IMR-90 (cell line): ENCODE results near the gene KCNJ1. TPM values are rescaled to one million over a fixed set of nuclear protein-coding genes. Genes with fewer than 3 reads are reported as not detected.

Experiments used
- ATAC-seq: fragments of 200-7000 bp; cut with Tn5 transposase; 2 replicates; pipeline ENCODE4 v1.9.1; 2020; ENCODE audit warnings: low read depth, mild to moderate bottlenecking, moderate library complexity
- BruUV-seq: library from RNA; stranded (reverse); fragments of 400-500 nt; replicated peaks from 2 replicates; lab custom pipeline; 2021; lab: Mats Ljungman, UMichigan
- CTCF ChIA-PET: fragments of 300-600 bp; formaldehyde crosslinking; extraction: SDS; loops from one replicate; lab custom pipeline; 2021; ENCODE audit warnings: antibody characterized with exemption; lab: Yijun Ruan, JAX
- POLR2A ChIA-PET: fragments of 300-600 bp; sonication (Branson Sonifier 250); formaldehyde crosslinking; loops from one replicate; lab custom pipeline; 2022; ENCODE audit warnings: antibody characterized with exemption; ENCODE audit not compliant: unreplicated experiment; lab: Charles Lee
- DNase-seq: peaks from one replicate; pipeline ENCODE4 v3.0.0; 2013
- H2AFZ ChIP-seq: replicated peaks from 2 replicates; pipeline ENCODE3; 2013; ENCODE audit warnings: low read length, mild to moderate bottlenecking; ENCODE audit not compliant: poor library complexity
- H2AK5ac ChIP-seq: 2 replicates; pipeline ENCODE4 v1.6.1; 2013; ENCODE audit warnings: low read depth, low read length, inconsistent platforms
- H2AK9ac ChIP-seq: replicated peaks from 2 replicates; pipeline ENCODE3; 2013; ENCODE audit warnings: mild to moderate bottlenecking, low read depth, low read length, moderate library complexity; ENCODE audit not compliant: poor library complexity
- H2BK120ac ChIP-seq: 2 replicates; pipeline ENCODE4 v1.6.1; 2013; ENCODE audit warnings: low read depth, low read length, inconsistent platforms
- H2BK15ac ChIP-seq: 3 replicates; pipeline ENCODE4 v1.6.1; 2013; ENCODE audit warnings: low read depth, low read length, inconsistent platforms
- H2BK20ac ChIP-seq: 2 replicates; pipeline ENCODE4 v1.6.1; 2013; ENCODE audit warnings: low read depth, mild to moderate bottlenecking, inconsistent platforms, low read length, moderate library complexity
- H2BK5ac ChIP-seq: 2 replicates; pipeline ENCODE4 v1.6.1; 2013; ENCODE audit warnings: mild to moderate bottlenecking, low read depth, low read length, inconsistent platforms; ENCODE audit not compliant: poor library complexity, severe bottlenecking
- H3K14ac ChIP-seq: replicated peaks from 2 replicates; pipeline ENCODE4 v1.6.1; 2013; ENCODE audit warnings: low read depth, low read length, inconsistent platforms
- H3K18ac ChIP-seq: 2 replicates; pipeline ENCODE4 v1.6.1; 2013; ENCODE audit warnings: low read depth, low read length, control low read depth
- H3K23ac ChIP-seq: 2 replicates; pipeline ENCODE4 v1.6.1; 2013; ENCODE audit warnings: low read depth, low read length, inconsistent platforms
- H3K27ac ChIP-seq: 2 replicates; pipeline ENCODE4 v1.5.1; 2013; ENCODE audit warnings: mild to moderate bottlenecking, control low read depth, low read length; ENCODE audit not compliant: insufficient read depth
- H3K27me3 ChIP-seq: 2 replicates; pipeline ENCODE4 v1.6.1; 2013; ENCODE audit warnings: low read length; ENCODE audit not compliant: control insufficient read depth, insufficient read depth
- H3K36me3 ChIP-seq: 2 replicates; pipeline ENCODE4 v1.6.1; 2013; ENCODE audit warnings: low read length, mixed read lengths; ENCODE audit not compliant: control insufficient read depth, insufficient read depth
- H3K4ac ChIP-seq: 2 replicates; pipeline ENCODE4 v1.6.1; 2013; ENCODE audit warnings: low read depth, low read length, inconsistent platforms
- H3K4me1 ChIP-seq: 2 replicates; pipeline ENCODE4 v1.6.1; 2013; ENCODE audit warnings: low read length, mixed read lengths; ENCODE audit not compliant: control insufficient read depth, insufficient read depth
- H3K4me2 ChIP-seq: 2 replicates; pipeline ENCODE4 v1.6.1; 2013; ENCODE audit warnings: low read depth, mild to moderate bottlenecking, control low read depth, low read length, moderate library complexity
- H3K4me3 ChIP-seq: 2 replicates; pipeline ENCODE4 v1.5.1; 2013; ENCODE audit warnings: low read depth, mild to moderate bottlenecking, control low read depth, low read length, moderate library complexity; ENCODE audit not compliant: insufficient read depth
- H3K56ac ChIP-seq: 2 replicates; pipeline ENCODE4 v1.6.1; 2013; ENCODE audit warnings: low read length, inconsistent platforms; ENCODE audit not compliant: insufficient read depth; ENCODE audit errors: extremely low read depth
- H3K79me1 ChIP-seq, 2 experiments: 2 replicates each; pipeline ENCODE4 v1.6.1; 2013; ENCODE audit warnings: low read length in 2 of 2, inconsistent platforms in 1 of 2, low read depth in 1 of 2
- H3K9ac ChIP-seq: 2 replicates; pipeline ENCODE4 v1.6.1; 2013; ENCODE audit warnings: low read depth, low read length, control low read depth
- H3K9me1 ChIP-seq: 2 replicates; pipeline ENCODE4 v1.6.1; 2013; ENCODE audit warnings: low read length, inconsistent platforms; ENCODE audit not compliant: insufficient read depth
- H3K9me3 ChIP-seq: 2 replicates; pipeline ENCODE4 v1.6.1; 2013; ENCODE audit warnings: low read length; ENCODE audit not compliant: control insufficient read depth, insufficient read depth
- H4K20me1 ChIP-seq: 2 replicates; pipeline ENCODE4 v1.6.1; 2013; ENCODE audit warnings: low read length, inconsistent platforms; ENCODE audit not compliant: insufficient read depth
- H4K5ac ChIP-seq: 2 replicates; pipeline ENCODE4 v1.6.1; 2013; ENCODE audit warnings: mild to moderate bottlenecking, low read depth, low read length, control low read depth
- H4K8ac ChIP-seq, 2 experiments: 2 replicates each; pipeline ENCODE4 v1.6.1; 2013; ENCODE audit warnings: low read depth in 2 of 2, low read length in 2 of 2, control low read depth in 1 of 2, inconsistent platforms in 1 of 2
- H4K91ac ChIP-seq: 2 replicates; pipeline ENCODE4 v1.6.1; 2013; ENCODE audit warnings: low read depth, low read length, inconsistent platforms; ENCODE audit not compliant: insufficient read depth
- CEBPB ChIP-seq: IDR thresholded peaks from 2 replicates; pipeline ENCODE4 v1.6.1; 2012; ENCODE audit warnings: low read depth, low read length, improper control_type of control experiment
- RAD21 ChIP-seq: IDR thresholded peaks from 2 replicates; pipeline ENCODE4 v1.6.1; 2012; ENCODE audit warnings: low read length, improper control_type of control experiment
- RFX5 ChIP-seq: IDR thresholded peaks from 2 replicates; pipeline ENCODE4 v1.8.0; 2012; ENCODE audit warnings: low read depth, mild to moderate bottlenecking, low read length, moderate library complexity
- WGBS, 2 experiments: methylation state at CpG; one replicate each; pipeline versions ENCODE4 v1.1.5 to v1.1.7; 2013; ENCODE audit warnings: missing lambda C conversion rate in 2 of 2; ENCODE audit not compliant: insufficient read length in 1 of 2; ENCODE audit errors: extremely low coverage in 2 of 2; 5-methylcytosine and 5-hydroxymethylcytosine counted together
- dilution Hi-C: fragments of 300-500 bp; cut with HindIII; formaldehyde crosslinking; loops from one replicate; pipeline ENCODE4 v1.14.3; 2018; ENCODE audit warnings: low sequenced_read_pairs; ENCODE audit not compliant: unreplicated experiment
- in situ Hi-C: fragments of 300-500 bp; cut with MboI; formaldehyde crosslinking; loops from 3 replicates; pipeline ENCODE4 v1.14.3; 2019; ENCODE audit warnings: low sequenced_read_pairs, inconsistent platforms, mixed read lengths
- intact Hi-C: fragments of 100-400 bp; cut with micrococcal nuclease; formaldehyde crosslinking; loops from 2 replicates; pipeline ENCODE4 v1.10.0; 2022
- polyA plus RNA-seq, 3 experiments: library from polyadenylated mRNA; depleted of rRNA; stranded (reverse); fragments of >200 nt; gene quantifications; 2 replicates each; pipeline ENCODE4 v1.2.3, GENCODE V29; 2012; ENCODE audit warnings: low replicate concordance in 1 of 3
- total RNA-seq: library from RNA; depleted of rRNA; stranded (reverse); fragments of >200 nt; gene quantifications from 2 replicates; pipeline ENCODE4 v1.2.3, GENCODE V29; 2012

KCNJ1 gene
- total and polyA plus RNA-seq, 2 of the 4 experiments (the other 2 are of a cell fraction): not detected

GRCh38 chr11:128806506-128807261, 60.4 kb downstream of the KCNJ1 start:
- Histone ChIP-seq H3K9me1 (peaks cover 12% of the 10 kb centered on the region), H3K27me3 (no peaks in the 10 kb centered on the region), H3K4me3 (no peak overlapping the region), H4K8ac (peak overlapping the region in 1 of 2 experiments; percentile 45; a peak in 1 of 4 replicates), H3K14ac (peak overlapping the region; percentile 64), H3K9me3 (no peaks in the 10 kb centered on the region), H4K91ac (0 out of 2 replicates have a peak overlapping the region, but pooled peaks have one; percentile 39), H2BK5ac (peak overlapping the region; percentile 56), H2BK20ac (peak overlapping the region; percentile 73; the same call in 1 of the 2 replicates), H2BK15ac (peak overlapping the region; percentile 82; the same call in 2 of the 3 replicates), H2AK5ac (peak overlapping the region; percentile 82; the same call in 1 of the 2 replicates), H2AFZ (no peak overlapping the region), H3K23ac (peak overlapping the region; percentile 28), H3K9ac (no peak overlapping the region; the same call in 1 of the 2 replicates), H3K27ac (no peak overlapping the region), H3K36me3 (peaks cover 12% of the 10 kb centered on the region), H3K4ac (peak overlapping the region; percentile 80), H3K56ac (no peak overlapping the region), H2AK9ac (no peak overlapping the region), H3K4me1 (peaks cover 19% of the 10 kb centered on the region), H4K5ac (no peak overlapping the region), H2BK120ac (peak overlapping the region; percentile 80), H3K79me1 (peaks cover 0 to 5% of the 10 kb centered on the region in 2 experiments; a peak in 2 of 4 replicates), H3K4me2 (peak overlapping the region; percentile 7; the same call in 1 of the 2 replicates), H3K18ac (no peak overlapping the region; the same call in 1 of the 2 replicates), H4K20me1 (no peaks in the 10 kb centered on the region)
- 20% methylated on average over 1 of the region's 8 CpGs; no CpG with 5 or more reads in 1 of the 2 experiments for WGBS, 2 experiments
- POLR2A ChIA-PET: no interaction called here
- dilution Hi-C loops (no loop called here), in situ Hi-C loops (no loop called here), intact Hi-C loops (no loop called here)
- DNase-seq (peak; percentile 82), ATAC-seq (peak; percentile 71)
- no TSS peak for BruUV-seq
- CTCF ChIA-PET: no interaction called here
- TF ChIP-seq RAD21 (0 out of 2 replicates have a peak, but pooled peaks have one; percentile 1), CEBPB (peak; percentile 35; the same call in 1 of the 2 replicates), RFX5 (no peak)
